DMS53 treated with DMSO at 0.1 percent for 48 hours (cell line): ENCODE measurements around the gene TRPV4.

Experiments used
- DNase-seq: peaks from one replicate; lab custom pipeline; 2025; ENCODE audit not compliant: unreplicated experiment; lab: John Stamatoyannopoulos, UW

TRPV4 gene

GRCh38 chr12:109829667-109830066, 3.5 kb downstream of the TRPV4 start:
- DNase-seq, result no peak

GRCh38 chr12:109828754-109829511, 4.3 kb downstream of the TRPV4 start:
- no peak for DNase-seq

- no peak for DNase-seq
Observed at GRCh38 chr12:109827566-109828550, 5.3 kb downstream of the TRPV4 start.

- no peak for DNase-seq
Observed at GRCh38 chr12:109827080-109827479, 6.1 kb downstream of the TRPV4 start.

- DNase-seq, result no peak
Observed at GRCh38 chr12:109824731-109825130, 8.5 kb downstream of the TRPV4 start.

- no peak for DNase-seq
Observed at GRCh38 chr12:109822951-109823411, 10.2 kb downstream of the TRPV4 start.

GRCh38 chr12:109822416-109822815, 10.8 kb downstream of the TRPV4 start:
- no peak for DNase-seq

GRCh38 chr12:109821968-109822367, 11.2 kb downstream of the TRPV4 start:
- no peak for DNase-seq

- no peak for DNase-seq
Observed at GRCh38 chr12:109820816-109821381, 12.3 kb downstream of the TRPV4 start.

- DNase-seq, result no peak
Observed at GRCh38 chr12:109818905-109819500, 14.2 kb downstream of the TRPV4 start.

- no peak for DNase-seq
Observed at GRCh38 chr12:109818253-109818652, 14.9 kb downstream of the TRPV4 start.

GRCh38 chr12:109817627-109818231, 15.5 kb downstream of the TRPV4 start:
- no peak for DNase-seq

GRCh38 chr12:109816870-109817269, 16.3 kb downstream of the TRPV4 start:
- no peak for DNase-seq

GRCh38 chr12:109815757-109816617, 17.2 kb downstream of the TRPV4 start:
- DNase-seq, result no peak

- DNase-seq, result no peak
Observed at GRCh38 chr12:109815225-109815624, 18.0 kb downstream of the TRPV4 start.

- DNase-seq, result no peak
Observed at GRCh38 chr12:109814600-109815150, 18.5 kb downstream of the TRPV4 start.

- no peak for DNase-seq
Observed at GRCh38 chr12:109813810-109814416, 19.3 kb downstream of the TRPV4 start.

- no peak for DNase-seq
Observed at GRCh38 chr12:109811624-109811995, 21.6 kb downstream of the TRPV4 start.
